ENCODE results near the gene TMEM247.

TMEM247 gene

GRCh38 chr2:46488389-46488788 lies 9.0 kb downstream of the TMEM247 start:
- Histone ChIP-seq H3K4me1 (ENCODE audit: control insufficient read depth in 1 of 2, insufficient read depth in 1 of 2, low read depth in 1 of 2, low read length in 1 of 2) (no peaks in the 10 kb centered on the region), H3K9me3 (no peaks in the 10 kb centered on the region), H3K27ac (no peak overlapping the region), H3K36me3 (no peaks in the 10 kb centered on the region), H3K4me3 (ENCODE audit: low read depth in 1 of 2, low read length in 1 of 2) (no peak overlapping the region), H3K27me3 (no peaks in the 10 kb centered on the region)
- no peak for TF ChIP-seq CTCF (IDR thresholded peaks at IDR 0.05)

- Histone ChIP-seq H3K36me3 (no peaks in the 10 kb centered on the region), H3K9me3 (no peaks in the 10 kb centered on the region), H3K4me1 (ENCODE audit: control insufficient read depth in 1 of 2, insufficient read depth in 1 of 2, low read depth in 1 of 2, low read length in 1 of 2) (no peaks in the 10 kb centered on the region), H3K27me3 (no peaks in the 10 kb centered on the region), H3K4me3 (ENCODE audit: low read depth in 1 of 2, low read length in 1 of 2) (no peak overlapping the region), H3K27ac (no peak overlapping the region)
- TF ChIP-seq CTCF (IDR thresholded peaks at IDR 0.05), result no peak
These were observed 10.2 kb downstream of the TMEM247 start for GRCh38 chr2:46489423-46490174.

- H3K27me3 ChIP-seq, result no peaks in the 10 kb centered on the region
- no peak overlapping the region for H3K4me3 ChIP-seq (ENCODE audit: low read depth in 1 of 2, low read length in 1 of 2)
- no peaks in the 10 kb centered on the region for H3K36me3 ChIP-seq
- no peaks in the 10 kb centered on the region for H3K9me3 ChIP-seq
- no peak for TF ChIP-seq CTCF (IDR thresholded peaks at IDR 0.05)
- no peaks in the 10 kb centered on the region for H3K4me1 ChIP-seq (ENCODE audit: control insufficient read depth in 1 of 2, insufficient read depth in 1 of 2, low read depth in 1 of 2, low read length in 1 of 2)
- H3K27ac ChIP-seq, result no peak overlapping the region
These were observed 11.3 kb downstream of the TMEM247 start for GRCh38 chr2:46490521-46491141.

GRCh38 chr2:46492301-46492700 lies 12.9 kb downstream of the TMEM247 start:
- Histone ChIP-seq H3K4me1 (ENCODE audit: control insufficient read depth in 1 of 2, insufficient read depth in 1 of 2, low read depth in 1 of 2, low read length in 1 of 2) (no peaks in the 10 kb centered on the region), H3K36me3 (no peaks in the 10 kb centered on the region), H3K9me3 (no peaks in the 10 kb centered on the region), H3K27ac (no peak overlapping the region), H3K4me3 (ENCODE audit: low read depth in 1 of 2, low read length in 1 of 2) (no peak overlapping the region), H3K27me3 (no peaks in the 10 kb centered on the region)
- no peak for TF ChIP-seq CTCF (IDR thresholded peaks at IDR 0.05)

GRCh38 chr2:46493241-46493970 lies 14.0 kb downstream of the TMEM247 start:
- Histone ChIP-seq H3K9me3 (no peaks in the 10 kb centered on the region), H3K27me3 (no peaks in the 10 kb centered on the region), H3K36me3 (no peaks in the 10 kb centered on the region), H3K4me3 (ENCODE audit: low read depth in 1 of 2, low read length in 1 of 2) (no peak overlapping the region), H3K27ac (no peak overlapping the region), H3K4me1 (ENCODE audit: control insufficient read depth in 1 of 2, insufficient read depth in 1 of 2, low read depth in 1 of 2, low read length in 1 of 2) (no peaks in the 10 kb centered on the region)
- no peak for TF ChIP-seq CTCF (IDR thresholded peaks at IDR 0.05)
